Liver (tissue), 9 donors: ENCODE data around the gene MAP3K21. TPM values are rescaled to one million over a fixed set of nuclear protein-coding genes. Genes with fewer than 3 reads are reported as not detected.
A peak's percentile ranks its signal among the peaks of the same experiment; 100 is the strongest.

Source experiments
- DNase-seq: peaks from one replicate; pipeline ENCODE4 v3.0.0-alpha.2; 2017; ENCODE audit warnings: low spot score
- H3K27ac ChIP-seq, 2 donors: one replicate each; pipeline ENCODE4 v1.7.0; 2013; ENCODE audit warnings: inconsistent platforms in 2 of 2, low read length in 2 of 2, control low read depth in 1 of 2, low read depth in 1 of 2, mild to moderate bottlenecking in 1 of 2
- H3K27me3 ChIP-seq, 4 donors: one replicate each; pipeline versions ENCODE4 v1.6.1 to v1.7.0; 2013; ENCODE audit warnings: low read length in 3 of 4, inconsistent platforms in 1 of 4, mild to moderate bottlenecking in 1 of 4, moderate library complexity in 1 of 4; ENCODE audit not compliant: control insufficient read depth in 4 of 4, insufficient read depth in 4 of 4
- H3K36me3 ChIP-seq, 4 donors: one replicate each; pipeline versions ENCODE4 v1.6.1 to v1.7.0; 2013; ENCODE audit warnings: low read length in 3 of 4, mild to moderate bottlenecking in 3 of 4, low read depth in 1 of 4, moderate library complexity in 1 of 4; ENCODE audit not compliant: control insufficient read depth in 4 of 4, insufficient read depth in 3 of 4
- H3K4me1 ChIP-seq, 4 donors: one replicate each; pipeline versions ENCODE4 v1.6.1 to v1.7.0; 2013; ENCODE audit warnings: low read length in 3 of 4, mild to moderate bottlenecking in 3 of 4, moderate library complexity in 1 of 4; ENCODE audit not compliant: control insufficient read depth in 4 of 4, insufficient read depth in 4 of 4
- H3K4me3 ChIP-seq, 3 donors: one replicate each; pipeline versions ENCODE4 v1.6.1 to v1.7.0; 2013; ENCODE audit warnings: low read length in 3 of 3, control low read depth in 1 of 3, low read depth in 1 of 3, mild to moderate bottlenecking in 1 of 3
- H3K9ac ChIP-seq, 2 donors: one replicate each; pipeline ENCODE4 v1.7.0; 2013; ENCODE audit warnings: low read length in 2 of 2, mild to moderate bottlenecking in 2 of 2, moderate library complexity in 2 of 2, control low read depth in 1 of 2, low read depth in 1 of 2
- H3K9me3 ChIP-seq, 4 donors: one replicate each; pipeline versions ENCODE4 v1.6.1 to v1.7.0; 2013; ENCODE audit warnings: low read length in 3 of 4; ENCODE audit not compliant: control insufficient read depth in 4 of 4
- EGR1 ChIP-seq, 2 donors: IDR thresholded peaks; 2 replicates each; pipeline ENCODE4 v1.6.1; 2016 to 2018; ENCODE audit warnings: antibody characterized with exemption in 2 of 2, low read depth in 2 of 2
- FOXA1 ChIP-seq: IDR thresholded peaks from 2 replicates; pipeline ENCODE4 v1.6.1; 2016; ENCODE audit warnings: antibody characterized with exemption
- FOXA2 ChIP-seq: IDR thresholded peaks from 2 replicates; pipeline ENCODE4 v1.6.1; 2016; ENCODE audit warnings: antibody characterized with exemption
- GABPA ChIP-seq, 2 donors: IDR thresholded peaks in 1 of 2; conservative IDR thresholded peaks in 1 of 2; 2 replicates each; pipeline ENCODE4 v1.6.1; 2016; ENCODE audit warnings: antibody characterized with exemption in 2 of 2, mild to moderate bottlenecking in 1 of 2, moderate library complexity in 1 of 2
- HNF4A ChIP-seq, 2 donors: conservative IDR thresholded peaks; 2 replicates each; pipeline ENCODE4 v1.6.1; 2016; ENCODE audit warnings: antibody characterized with exemption in 2 of 2, mild to moderate bottlenecking in 2 of 2
- HNF4G ChIP-seq: IDR thresholded peaks from 2 replicates; pipeline ENCODE4 v1.6.1; 2016; ENCODE audit warnings: antibody characterized with exemption
- JUND ChIP-seq, 2 donors: IDR thresholded peaks; 2 replicates each; pipeline ENCODE4 v1.6.1; 2016; ENCODE audit warnings: antibody characterized with exemption in 2 of 2
- NR2F2 ChIP-seq: IDR thresholded peaks from 2 replicates; pipeline ENCODE4 v1.6.1; 2016; ENCODE audit warnings: antibody characterized with exemption
- RAD21 ChIP-seq, 2 donors: IDR thresholded peaks; 2 replicates each; pipeline ENCODE4 v1.6.1; 2016; ENCODE audit warnings: antibody characterized with exemption in 2 of 2, mild to moderate bottlenecking in 2 of 2
- RXRA ChIP-seq, 2 donors: IDR thresholded peaks; 2 replicates each; pipeline ENCODE4 v1.6.1; 2017 to 2018; ENCODE audit warnings: antibody characterized with exemption in 2 of 2, mild to moderate bottlenecking in 1 of 2
- SP1 ChIP-seq: IDR thresholded peaks from 2 replicates; pipeline ENCODE4 v1.6.1; 2018; ENCODE audit warnings: antibody characterized with exemption, mild to moderate bottlenecking
- TAF1 ChIP-seq: conservative IDR thresholded peaks from 2 replicates; pipeline ENCODE4 v1.6.1; 2016; ENCODE audit warnings: antibody characterized with exemption, mild to moderate bottlenecking
- YY1 ChIP-seq: IDR thresholded peaks from 2 replicates; pipeline ENCODE4 v1.6.1; 2016; ENCODE audit warnings: antibody characterized with exemption, mild to moderate bottlenecking
- WGBS: extraction: QIAGEN DNeasy Blood & Tissue Kit; methylation state at CpG from one replicate; pipeline ENCODE4 v1.1.7; 2013; 5-methylcytosine and 5-hydroxymethylcytosine counted together
- polyA plus RNA-seq, 2 donors: library from polyadenylated mRNA; stranded (reverse) in 1 of 2; unstranded in 1 of 2; fragments of 200-250 nt in 1 of 2; fragments of >200 nt in 1 of 2; fragmentation: Nextera tagmentation in 1 of 2; extraction: Ambion mirVana in 1 of 2; gene quantifications; one replicate each; pipeline versions ENCODE4 v1.2.1 to v1.2.3, GENCODE V29; 2013 to 2015
- total RNA-seq, 2 donors: library from RNA; depleted of rRNA; stranded (reverse); fragments of >200 nt; gene quantifications; one replicate each; pipeline ENCODE4 v1.2.3, GENCODE V29; 2014
- TF ChIP-seq, protein P1 (sequence below): IDR thresholded peaks from 2 replicates; pipeline ENCODE4 v1.6.1; 2016; ENCODE audit warnings: antibody characterized with exemption, mild to moderate bottlenecking
- TF ChIP-seq, protein P2 (sequence below): IDR thresholded peaks from 2 replicates; pipeline ENCODE4 v1.6.1; 2016; ENCODE audit warnings: antibody characterized with exemption
- TF ChIP-seq, protein P3 (sequence below): IDR thresholded peaks from 2 replicates; pipeline ENCODE4 v1.6.1; 2016; ENCODE audit warnings: antibody characterized with exemption
- TF ChIP-seq, protein P4 (sequence below): fragments of 150-350 bp; IDR thresholded peaks from 2 replicates; pipeline ENCODE4 v1.5.1; 2017; ENCODE audit warnings: improper control_type of control experiment, low read depth, low read length; ENCODE audit not compliant: missing input control
- TF ChIP-seq, protein P5 (sequence below): IDR thresholded peaks from 2 replicates; pipeline ENCODE4 v1.6.1; 2016; ENCODE audit warnings: antibody characterized with exemption
- donor health status: healthy.
- donor health status: healthy.
- donor health status: healthy.
- donor health status: healthy.
- donor health status: healthy.

MAP3K21 gene
- total and polyA plus RNA-seq, 4 donors: 0.51 to 7.3 (median 1.6) TPM

GRCh38 chr1:233326811-233327650 lies 493 bp upstream of the MAP3K21 start (continued):
- TF ChIP-seq, protein P1, sequence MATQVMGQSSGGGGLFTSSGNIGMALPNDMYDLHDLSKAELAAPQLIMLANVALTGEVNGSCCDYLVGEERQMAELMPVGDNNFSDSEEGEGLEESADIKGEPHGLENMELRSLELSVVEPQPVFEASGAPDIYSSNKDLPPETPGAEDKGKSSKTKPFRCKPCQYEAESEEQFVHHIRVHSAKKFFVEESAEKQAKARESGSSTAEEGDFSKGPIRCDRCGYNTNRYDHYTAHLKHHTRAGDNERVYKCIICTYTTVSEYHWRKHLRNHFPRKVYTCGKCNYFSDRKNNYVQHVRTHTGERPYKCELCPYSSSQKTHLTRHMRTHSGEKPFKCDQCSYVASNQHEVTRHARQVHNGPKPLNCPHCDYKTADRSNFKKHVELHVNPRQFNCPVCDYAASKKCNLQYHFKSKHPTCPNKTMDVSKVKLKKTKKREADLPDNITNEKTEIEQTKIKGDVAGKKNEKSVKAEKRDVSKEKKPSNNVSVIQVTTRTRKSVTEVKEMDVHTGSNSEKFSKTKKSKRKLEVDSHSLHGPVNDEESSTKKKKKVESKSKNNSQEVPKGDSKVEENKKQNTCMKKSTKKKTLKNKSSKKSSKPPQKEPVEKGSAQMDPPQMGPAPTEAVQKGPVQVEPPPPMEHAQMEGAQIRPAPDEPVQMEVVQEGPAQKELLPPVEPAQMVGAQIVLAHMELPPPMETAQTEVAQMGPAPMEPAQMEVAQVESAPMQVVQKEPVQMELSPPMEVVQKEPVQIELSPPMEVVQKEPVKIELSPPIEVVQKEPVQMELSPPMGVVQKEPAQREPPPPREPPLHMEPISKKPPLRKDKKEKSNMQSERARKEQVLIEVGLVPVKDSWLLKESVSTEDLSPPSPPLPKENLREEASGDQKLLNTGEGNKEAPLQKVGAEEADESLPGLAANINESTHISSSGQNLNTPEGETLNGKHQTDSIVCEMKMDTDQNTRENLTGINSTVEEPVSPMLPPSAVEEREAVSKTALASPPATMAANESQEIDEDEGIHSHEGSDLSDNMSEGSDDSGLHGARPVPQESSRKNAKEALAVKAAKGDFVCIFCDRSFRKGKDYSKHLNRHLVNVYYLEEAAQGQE: no peak
- TF ChIP-seq FOXA1: no peak

DNA sequence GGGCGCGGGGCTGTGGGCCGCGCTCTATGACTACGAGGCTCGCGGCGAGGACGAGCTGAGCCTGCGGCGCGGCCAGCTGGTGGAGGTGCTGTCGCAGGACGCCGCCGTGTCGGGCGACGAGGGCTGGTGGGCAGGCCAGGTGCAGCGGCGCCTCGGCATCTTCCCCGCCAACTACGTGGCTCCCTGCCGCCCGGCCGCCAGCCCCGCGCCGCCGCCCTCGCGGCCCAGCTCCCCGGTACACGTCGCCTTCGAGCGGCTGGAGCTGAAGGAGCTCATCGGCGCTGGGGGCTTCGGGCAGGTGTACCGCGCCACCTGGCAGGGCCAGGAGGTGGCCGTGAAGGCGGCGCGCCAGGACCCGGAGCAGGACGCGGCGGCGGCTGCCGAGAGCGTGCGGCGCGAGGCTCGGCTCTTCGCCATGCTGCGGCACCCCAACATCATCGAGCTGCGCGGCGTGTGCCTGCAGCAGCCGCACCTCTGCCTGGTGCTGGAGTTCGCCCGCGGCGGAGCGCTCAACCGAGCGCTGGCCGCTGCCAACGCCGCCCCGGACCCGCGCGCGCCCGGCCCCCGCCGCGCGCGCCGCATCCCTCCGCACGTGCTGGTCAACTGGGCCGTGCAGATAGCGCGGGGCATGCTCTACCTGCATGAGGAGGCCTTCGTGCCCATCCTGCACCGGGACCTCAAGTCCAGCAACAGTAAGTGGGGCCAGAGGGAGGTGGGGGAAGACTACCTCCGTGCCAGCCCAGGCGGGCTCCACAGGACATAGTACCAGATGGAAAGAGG lies 808 bp downstream of the MAP3K21 start:
- H3K9ac ChIP-seq: peak overlapping the region in 1 of 2 donors; percentile 1
- TF ChIP-seq EGR1 (IDR thresholded peaks at IDR 0.05; ENCODE audit: low read depth in 2 of 2) (no peak), HNF4G (no peak), HNF4A (conservative IDR thresholded peaks at IDR 0.05) (no peak), RXRA (IDR thresholded peaks at IDR 0.05) (no peak), JUND (IDR thresholded peaks at IDR 0.05) (no peak), YY1 (no peak), RAD21 (IDR thresholded peaks at IDR 0.05) (no peak), FOXA1 (no peak), GABPA (IDR thresholded peaks at IDR 0.05 in 1 of 2, conservative IDR thresholded peaks at IDR 0.05 in 1 of 2) (no peak), NR2F2 (no peak), TAF1 (no peak), FOXA2 (no peak), SP1 (no peak)
- TF ChIP-seq, protein P2, sequence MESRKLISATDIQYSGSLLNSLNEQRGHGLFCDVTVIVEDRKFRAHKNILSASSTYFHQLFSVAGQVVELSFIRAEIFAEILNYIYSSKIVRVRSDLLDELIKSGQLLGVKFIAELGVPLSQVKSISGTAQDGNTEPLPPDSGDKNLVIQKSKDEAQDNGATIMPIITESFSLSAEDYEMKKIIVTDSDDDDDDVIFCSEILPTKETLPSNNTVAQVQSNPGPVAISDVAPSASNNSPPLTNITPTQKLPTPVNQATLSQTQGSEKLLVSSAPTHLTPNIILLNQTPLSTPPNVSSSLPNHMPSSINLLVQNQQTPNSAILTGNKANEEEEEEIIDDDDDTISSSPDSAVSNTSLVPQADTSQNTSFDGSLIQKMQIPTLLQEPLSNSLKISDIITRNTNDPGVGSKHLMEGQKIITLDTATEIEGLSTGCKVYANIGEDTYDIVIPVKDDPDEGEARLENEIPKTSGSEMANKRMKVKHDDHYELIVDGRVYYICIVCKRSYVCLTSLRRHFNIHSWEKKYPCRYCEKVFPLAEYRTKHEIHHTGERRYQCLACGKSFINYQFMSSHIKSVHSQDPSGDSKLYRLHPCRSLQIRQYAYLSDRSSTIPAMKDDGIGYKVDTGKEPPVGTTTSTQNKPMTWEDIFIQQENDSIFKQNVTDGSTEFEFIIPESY: no peak
- TF ChIP-seq, protein P3, sequence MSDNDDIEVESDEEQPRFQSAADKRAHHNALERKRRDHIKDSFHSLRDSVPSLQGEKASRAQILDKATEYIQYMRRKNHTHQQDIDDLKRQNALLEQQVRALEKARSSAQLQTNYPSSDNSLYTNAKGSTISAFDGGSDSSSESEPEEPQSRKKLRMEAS: no peak
- TF ChIP-seq, protein P4, sequence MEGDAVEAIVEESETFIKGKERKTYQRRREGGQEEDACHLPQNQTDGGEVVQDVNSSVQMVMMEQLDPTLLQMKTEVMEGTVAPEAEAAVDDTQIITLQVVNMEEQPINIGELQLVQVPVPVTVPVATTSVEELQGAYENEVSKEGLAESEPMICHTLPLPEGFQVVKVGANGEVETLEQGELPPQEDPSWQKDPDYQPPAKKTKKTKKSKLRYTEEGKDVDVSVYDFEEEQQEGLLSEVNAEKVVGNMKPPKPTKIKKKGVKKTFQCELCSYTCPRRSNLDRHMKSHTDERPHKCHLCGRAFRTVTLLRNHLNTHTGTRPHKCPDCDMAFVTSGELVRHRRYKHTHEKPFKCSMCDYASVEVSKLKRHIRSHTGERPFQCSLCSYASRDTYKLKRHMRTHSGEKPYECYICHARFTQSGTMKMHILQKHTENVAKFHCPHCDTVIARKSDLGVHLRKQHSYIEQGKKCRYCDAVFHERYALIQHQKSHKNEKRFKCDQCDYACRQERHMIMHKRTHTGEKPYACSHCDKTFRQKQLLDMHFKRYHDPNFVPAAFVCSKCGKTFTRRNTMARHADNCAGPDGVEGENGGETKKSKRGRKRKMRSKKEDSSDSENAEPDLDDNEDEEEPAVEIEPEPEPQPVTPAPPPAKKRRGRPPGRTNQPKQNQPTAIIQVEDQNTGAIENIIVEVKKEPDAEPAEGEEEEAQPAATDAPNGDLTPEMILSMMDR: no peak
- TF ChIP-seq, protein P1: no peak
- TF ChIP-seq, protein P5, sequence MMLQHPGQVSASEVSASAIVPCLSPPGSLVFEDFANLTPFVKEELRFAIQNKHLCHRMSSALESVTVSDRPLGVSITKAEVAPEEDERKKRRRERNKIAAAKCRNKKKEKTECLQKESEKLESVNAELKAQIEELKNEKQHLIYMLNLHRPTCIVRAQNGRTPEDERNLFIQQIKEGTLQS: no peak
- WGBS: under 1% methylated on average over 96 of the region's 96 CpGs
- peaks cover 8 to 38% (median 15%) of the 10 kb centered on the region in 4 donors for H3K4me1 ChIP-seq
- H3K9me3 ChIP-seq: no peaks in the 10 kb centered on the region
- no peak for DNase-seq
- no peaks in the 10 kb centered on the region for H3K27me3 ChIP-seq
- H3K4me3 ChIP-seq: peak overlapping the region; percentile 66 to 94 (median 79)
- peak overlapping the region; percentile 44 to 48 for H3K27ac ChIP-seq
- H3K36me3 ChIP-seq: no peaks in the 10 kb centered on the region
